ENCODE measurements around the gene CCDC30.

- TF ChIP-seq CTCF (IDR thresholded peaks at IDR 0.05; ENCODE audit: low read depth, low read length) (no peak), EZH2phosphoT487 (IDR thresholded peaks at IDR 0.05; ENCODE audit: low read depth) (no peak)
Measured at GRCh38 chr1:42456754-42457089, 6.4 kb upstream of the CCDC30 start.
